GM12875 (cell line): ENCODE measurements around the gene HSP90B1.
A peak's percentile ranks its signal among the peaks of the same experiment; 100 is the strongest.

Source experiments
- H3K4me3 ChIP-seq: one replicate; pipeline ENCODE4 v1.5.1; 2011; ENCODE audit warnings: low read depth, low read length, control low read depth
- TF ChIP-seq, protein P1 (sequence below): IDR thresholded peaks from 2 replicates; pipeline ENCODE4 v1.5.1; 2011; ENCODE audit warnings: low read depth, mild to moderate bottlenecking, control low read depth, inconsistent platforms, low read length, moderate library complexity, borderline replicate concordance; ENCODE audit not compliant: insufficient read depth

The HSP90B1 gene

DNA sequence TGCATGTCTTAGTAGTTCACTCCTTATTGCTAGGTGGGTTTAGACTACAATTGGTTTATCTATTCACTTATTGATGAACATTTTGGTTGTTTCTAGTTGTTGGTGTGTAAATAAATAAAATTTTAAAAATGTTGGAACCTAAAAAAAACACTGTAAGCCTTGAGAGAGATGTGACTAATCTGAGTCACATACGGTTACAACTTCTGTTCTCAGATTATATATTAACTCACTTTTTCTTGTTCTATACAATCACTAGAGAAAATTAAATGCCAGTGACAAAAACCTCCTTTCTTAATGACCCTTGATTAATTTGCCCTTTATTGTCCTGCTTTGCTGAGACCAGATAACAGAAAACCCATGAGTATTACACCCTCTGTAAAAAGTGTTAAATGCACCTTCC is 28.4 kb downstream of the HSP90B1 start:
- TF ChIP-seq, protein P1, sequence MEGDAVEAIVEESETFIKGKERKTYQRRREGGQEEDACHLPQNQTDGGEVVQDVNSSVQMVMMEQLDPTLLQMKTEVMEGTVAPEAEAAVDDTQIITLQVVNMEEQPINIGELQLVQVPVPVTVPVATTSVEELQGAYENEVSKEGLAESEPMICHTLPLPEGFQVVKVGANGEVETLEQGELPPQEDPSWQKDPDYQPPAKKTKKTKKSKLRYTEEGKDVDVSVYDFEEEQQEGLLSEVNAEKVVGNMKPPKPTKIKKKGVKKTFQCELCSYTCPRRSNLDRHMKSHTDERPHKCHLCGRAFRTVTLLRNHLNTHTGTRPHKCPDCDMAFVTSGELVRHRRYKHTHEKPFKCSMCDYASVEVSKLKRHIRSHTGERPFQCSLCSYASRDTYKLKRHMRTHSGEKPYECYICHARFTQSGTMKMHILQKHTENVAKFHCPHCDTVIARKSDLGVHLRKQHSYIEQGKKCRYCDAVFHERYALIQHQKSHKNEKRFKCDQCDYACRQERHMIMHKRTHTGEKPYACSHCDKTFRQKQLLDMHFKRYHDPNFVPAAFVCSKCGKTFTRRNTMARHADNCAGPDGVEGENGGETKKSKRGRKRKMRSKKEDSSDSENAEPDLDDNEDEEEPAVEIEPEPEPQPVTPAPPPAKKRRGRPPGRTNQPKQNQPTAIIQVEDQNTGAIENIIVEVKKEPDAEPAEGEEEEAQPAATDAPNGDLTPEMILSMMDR, result no peak
- H3K4me3 ChIP-seq, result no peak overlapping the region

DNA sequence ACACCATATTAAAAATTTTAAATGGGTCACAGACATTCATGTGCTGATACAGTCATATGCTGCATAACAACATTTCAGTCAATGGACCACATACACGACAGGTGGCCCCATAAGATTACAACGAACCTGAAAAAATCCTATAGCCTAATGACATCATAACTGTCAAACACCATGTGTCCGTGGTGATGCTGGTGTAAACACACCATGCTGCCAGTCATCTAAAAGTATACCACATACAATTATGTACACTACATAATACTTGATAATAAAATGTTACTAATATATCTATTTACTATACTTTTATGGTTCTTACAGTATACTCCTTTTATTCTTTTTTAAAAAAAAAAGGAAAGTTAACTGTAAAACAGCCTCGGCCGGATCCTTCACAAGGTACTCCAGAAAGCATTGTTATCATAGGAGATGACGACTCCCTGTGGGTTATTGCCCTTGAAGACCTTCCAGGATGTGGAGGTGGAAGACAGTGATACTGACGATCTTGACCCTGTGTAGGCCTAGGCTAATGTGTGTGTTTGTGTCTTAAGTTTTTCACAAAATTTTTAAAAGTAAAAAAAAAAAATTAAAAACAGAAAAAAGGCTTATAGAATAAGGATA is 30.5 kb downstream of the HSP90B1 start:
- TF ChIP-seq, protein P1, result no peak
- no peak overlapping the region for H3K4me3 ChIP-seq

- TF ChIP-seq, protein P1, result no peak
- H3K4me3 ChIP-seq, result no peak overlapping the region
Observed at GRCh38 chr12:103962493-103962892, 32.3 kb downstream of the HSP90B1 start.

- TF ChIP-seq, protein P1, result no peak
- peak overlapping the region; percentile 87 for H3K4me3 ChIP-seq
Observed at GRCh38 chr12:103964805-103965204, 34.6 kb downstream of the HSP90B1 start.

- TF ChIP-seq, protein P1, result no peak
- peak overlapping the region; percentile 87 for H3K4me3 ChIP-seq
Observed at GRCh38 chr12:103965255-103965589, 35.0 kb downstream of the HSP90B1 start.

- H3K4me3 ChIP-seq, result peak within 1 kb of the TSS; percentile 87
- TF ChIP-seq, protein P1, result 0 out of 2 replicates have a peak, but pooled peaks have one; percentile 5
Observed at GRCh38 chr12:103965590-103966504, 35.6 kb downstream of the HSP90B1 start, which contains the start of gene TDG. TDG (plus strand) TSS chr12:103965872; CDS start chr12:103966038, 166 bp downstream.

DNA sequence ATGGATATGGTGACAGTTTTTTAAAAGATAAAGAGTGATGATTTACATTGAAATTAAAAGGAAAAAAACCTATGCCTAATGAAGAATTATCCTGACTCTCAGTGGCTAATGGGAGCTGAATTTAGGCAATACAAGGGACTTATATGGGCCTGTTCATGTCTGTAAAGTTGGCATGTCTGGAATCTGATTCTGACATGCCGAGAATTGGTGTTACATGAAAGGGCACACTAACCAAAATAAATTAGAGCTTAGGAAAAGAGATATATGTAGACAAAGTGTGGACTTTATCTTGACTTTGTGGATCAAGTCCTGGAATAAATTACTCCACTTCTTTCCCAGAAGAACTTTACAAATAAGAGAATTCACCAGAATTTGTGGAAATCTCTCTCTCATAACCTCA is 36.5 kb downstream of the HSP90B1 start:
- H3K4me3 ChIP-seq, result peak overlapping the region; percentile 87
- TF ChIP-seq, protein P1, result no peak
